HG03175 (cell line): ENCODE results near the gene PFDN6.
"Not testable (repeated sequence)": the region's sequence is repeated elsewhere in the genome, so short reads cannot be mapped to it uniquely, and the experiment has no call there.

ENCODE experiments used
- ATAC-seq: cut with Tn5 transposase; IDR thresholded peaks from one replicate; pipeline ENCODE4 v1.9.1; 2021; ENCODE audit warnings: mild to moderate bottlenecking, moderate library complexity; ENCODE audit not compliant: unreplicated experiment

Gene PFDN6

DNA sequence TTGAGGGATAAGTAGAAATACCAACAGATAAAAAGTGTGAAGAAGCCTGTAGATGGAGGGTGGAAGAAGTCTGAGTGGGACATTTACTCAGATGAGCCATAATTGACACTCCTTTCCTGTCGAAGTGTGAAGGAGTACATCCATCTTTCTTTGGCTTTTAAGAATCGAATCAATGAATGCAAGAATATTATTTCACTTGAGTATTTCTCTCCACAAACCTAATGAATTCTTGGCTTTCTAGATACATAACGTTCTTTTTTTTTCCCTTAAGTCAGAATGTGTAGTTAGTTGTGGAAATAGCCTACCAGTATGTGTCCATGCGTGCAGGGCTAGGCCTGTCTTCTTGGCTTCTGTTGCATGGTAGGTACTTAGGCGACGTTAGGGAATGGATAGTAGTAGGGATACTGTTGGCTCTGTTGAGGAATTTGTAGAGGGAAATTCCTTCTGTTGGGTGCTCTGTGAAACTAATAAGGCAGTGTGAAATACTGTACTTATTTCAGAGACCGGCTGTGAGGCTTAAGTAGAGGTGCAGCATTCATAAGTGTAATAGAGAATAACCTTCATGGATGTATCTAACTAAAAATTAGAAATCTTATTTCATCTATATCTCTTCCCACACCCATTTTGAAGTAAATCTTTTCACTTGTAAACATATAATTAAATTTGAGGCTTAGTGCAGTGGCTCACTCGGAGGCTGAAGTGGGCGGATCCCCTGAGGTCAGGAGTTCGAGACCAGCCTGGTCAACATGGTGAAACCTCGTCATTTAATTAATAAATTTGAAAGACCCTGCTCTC, 16.1 kb upstream of the PFDN6 start:
- no peak for ATAC-seq

DNA sequence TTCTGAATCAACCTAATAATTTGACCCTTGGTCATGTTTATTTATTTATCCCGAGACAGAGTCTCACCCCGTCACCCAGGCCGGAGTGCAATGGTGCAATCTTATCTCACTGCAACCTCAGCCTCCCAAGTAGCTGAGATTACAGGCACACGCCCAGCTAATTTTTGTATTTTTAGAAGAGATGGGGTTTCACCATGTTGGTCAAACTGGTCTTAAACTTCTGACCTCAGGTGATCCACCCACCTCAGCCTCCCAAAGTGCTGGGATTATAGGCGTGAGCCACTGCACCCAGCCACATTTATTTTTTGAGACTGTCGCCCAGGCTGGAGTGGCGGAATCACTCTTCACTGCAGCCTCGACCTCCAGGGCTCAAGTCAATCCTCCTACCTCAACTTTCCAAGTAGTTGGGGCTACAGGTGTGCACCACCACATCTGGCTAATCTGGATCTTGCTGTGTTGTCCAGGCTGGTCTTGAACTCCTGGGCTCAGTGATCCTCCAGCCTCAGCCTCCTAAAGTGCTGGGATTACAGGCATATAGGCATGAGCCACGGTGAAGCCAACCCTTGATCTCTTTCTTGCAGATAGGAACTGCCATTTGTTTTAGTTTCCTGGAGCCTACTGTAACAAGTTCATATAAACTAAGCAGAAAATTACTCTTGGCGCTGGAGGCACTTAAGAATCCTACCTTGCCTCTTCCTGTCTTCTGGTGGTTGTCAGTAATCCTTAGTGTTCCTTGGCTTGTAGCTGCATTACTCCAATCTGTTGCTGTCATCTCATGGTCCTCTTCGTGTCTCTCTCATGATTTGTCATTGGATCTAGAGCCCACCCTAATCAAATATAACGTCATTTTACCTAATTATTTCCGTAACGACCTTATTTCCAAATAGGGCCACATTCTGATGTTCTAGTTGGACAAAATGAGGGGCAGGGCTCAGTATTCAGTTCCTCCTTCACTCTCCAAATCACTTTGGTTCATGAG, 15.2 kb upstream of the PFDN6 start:
- no peak for ATAC-seq

DNA sequence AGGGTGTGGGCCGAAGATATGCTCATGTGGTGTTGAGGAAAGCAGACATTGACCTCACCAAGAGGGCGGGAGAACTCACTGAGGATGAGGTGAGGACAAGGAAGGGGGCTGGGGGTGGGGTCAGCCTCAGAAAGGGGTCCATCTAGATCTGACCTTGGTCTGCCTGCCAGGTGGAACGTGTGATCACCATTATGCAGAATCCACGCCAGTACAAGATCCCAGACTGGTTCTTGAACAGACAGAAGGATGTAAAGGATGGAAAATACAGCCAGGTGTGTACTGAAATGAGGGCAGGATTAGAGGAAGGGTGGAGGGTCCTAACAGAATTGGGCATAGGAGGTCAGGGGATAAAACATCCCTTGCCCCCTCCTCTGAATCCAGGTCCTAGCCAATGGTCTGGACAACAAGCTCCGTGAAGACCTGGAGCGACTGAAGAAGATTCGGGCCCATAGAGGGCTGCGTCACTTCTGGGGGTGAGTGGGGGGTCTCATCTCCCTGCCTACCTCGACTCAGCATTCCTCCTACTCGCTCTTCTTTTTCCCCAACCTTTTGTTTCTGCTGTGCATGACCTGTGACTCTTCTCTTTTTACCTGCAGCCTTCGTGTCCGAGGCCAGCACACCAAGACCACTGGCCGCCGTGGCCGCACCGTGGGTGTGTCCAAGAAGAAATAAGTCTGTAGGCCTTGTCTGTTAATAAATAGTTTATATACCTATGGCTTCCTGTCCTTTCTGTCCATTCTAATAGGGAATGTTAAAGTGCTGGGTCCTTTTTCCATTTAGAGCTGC, 13.4 kb upstream of the PFDN6 start:
- ATAC-seq: not testable (repeated sequence)

DNA sequence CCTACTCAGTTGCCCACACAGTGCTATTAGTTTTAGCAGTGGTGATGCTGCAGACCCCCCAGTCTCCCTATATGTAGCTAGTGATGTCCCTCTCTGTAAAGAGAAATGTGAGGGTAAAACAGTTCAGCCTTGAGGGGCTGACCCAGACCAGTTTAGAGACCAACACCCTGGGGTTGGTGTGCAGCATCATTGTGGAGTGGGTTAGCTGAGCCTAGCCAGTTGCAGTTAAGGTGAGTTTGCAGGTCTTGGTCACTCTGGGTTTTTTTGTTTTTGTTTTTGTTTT, 12.9 kb upstream of the PFDN6 start:
- no peak for ATAC-seq

DNA sequence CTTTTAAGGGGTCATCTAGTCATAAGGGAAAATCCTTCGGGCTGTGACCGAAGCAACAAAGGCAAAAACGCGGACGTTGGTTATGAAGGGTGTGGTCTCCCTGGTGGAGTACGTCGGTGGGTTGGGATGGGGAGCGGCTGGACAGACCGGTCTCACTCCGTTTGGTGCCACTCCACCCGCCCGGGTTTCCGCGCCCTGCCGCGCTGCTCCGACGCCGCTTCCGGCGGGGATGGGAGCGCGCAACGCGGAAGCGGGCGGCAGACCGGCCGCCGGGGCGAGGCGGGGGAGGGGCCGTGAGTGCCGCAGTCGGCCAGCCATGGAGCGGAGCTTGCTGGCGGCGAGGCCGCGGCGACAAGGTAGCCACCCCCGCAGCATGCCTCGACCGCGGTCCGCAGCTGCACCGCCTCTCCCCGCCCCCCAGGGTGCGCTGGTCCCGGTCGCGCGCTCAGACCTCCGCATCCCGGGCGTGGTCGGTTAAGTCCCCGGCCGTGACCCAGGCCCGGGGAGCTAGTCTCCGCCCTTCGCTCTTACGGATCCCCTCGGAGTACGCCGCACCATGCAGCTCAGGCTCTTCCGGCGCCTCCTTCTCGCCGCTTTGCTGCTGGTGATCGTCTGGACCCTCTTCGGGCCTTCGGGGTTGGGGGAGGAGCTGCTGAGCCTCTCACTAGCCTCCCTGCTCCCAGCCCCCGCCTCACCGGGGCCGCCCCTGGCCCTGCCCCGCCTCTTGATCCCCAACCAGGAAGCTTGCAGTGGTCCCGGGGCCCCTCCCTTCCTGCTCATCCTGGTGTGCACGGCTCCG, 12.3 kb upstream of the PFDN6 start, which contains the start of gene B3GALT4:
B3GALT4 (plus strand) TSS at position 260 of the 799 bp plus-strand sequence; CDS start at position 557, 297 bp downstream.
- peak; percentile 52 for ATAC-seq

DNA sequence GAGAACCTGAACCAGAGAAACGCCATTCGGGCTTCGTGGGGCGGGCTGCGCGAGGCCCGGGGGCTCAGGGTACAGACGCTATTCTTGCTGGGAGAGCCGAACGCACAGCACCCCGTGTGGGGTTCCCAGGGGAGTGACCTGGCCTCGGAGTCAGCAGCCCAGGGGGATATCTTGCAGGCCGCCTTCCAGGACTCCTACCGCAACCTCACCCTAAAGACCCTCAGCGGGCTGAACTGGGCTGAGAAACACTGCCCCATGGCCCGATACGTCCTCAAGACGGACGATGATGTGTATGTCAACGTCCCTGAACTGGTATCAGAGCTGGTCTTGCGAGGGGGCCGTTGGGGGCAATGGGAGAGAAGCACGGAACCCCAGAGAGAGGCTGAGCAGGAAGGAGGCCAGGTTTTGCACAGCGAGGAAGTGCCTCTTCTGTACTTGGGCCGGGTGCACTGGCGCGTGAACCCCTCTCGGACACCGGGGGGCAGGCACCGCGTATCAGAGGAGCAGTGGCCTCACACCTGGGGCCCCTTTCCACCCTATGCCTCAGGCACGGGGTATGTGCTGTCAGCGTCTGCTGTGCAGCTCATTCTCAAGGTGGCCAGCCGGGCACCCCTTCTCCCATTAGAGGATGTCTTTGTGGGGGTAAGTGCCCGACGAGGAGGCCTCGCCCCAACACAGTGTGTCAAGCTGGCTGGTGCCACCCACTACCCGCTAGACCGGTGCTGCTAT, 11.6 kb upstream of the PFDN6 start:
- peak; percentile 27 for ATAC-seq

DNA sequence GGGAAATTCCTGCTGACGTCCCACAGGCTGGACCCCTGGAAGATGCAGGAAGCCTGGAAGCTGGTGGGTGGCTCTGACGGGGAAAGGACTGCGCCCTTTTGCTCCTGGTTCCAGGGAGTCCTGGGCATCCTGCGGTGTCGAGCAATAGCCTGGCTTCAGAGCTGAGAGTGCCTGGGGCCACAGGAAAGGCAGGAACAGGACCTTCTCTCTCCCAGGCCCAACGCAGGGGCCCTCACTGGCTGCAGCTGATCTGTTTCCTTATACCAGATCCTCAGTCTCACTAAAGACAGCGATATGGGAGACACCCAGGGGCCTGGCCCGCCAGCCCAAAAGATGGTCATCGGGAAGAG, 11.0 kb upstream of the PFDN6 start:
- no peak for ATAC-seq

DNA sequence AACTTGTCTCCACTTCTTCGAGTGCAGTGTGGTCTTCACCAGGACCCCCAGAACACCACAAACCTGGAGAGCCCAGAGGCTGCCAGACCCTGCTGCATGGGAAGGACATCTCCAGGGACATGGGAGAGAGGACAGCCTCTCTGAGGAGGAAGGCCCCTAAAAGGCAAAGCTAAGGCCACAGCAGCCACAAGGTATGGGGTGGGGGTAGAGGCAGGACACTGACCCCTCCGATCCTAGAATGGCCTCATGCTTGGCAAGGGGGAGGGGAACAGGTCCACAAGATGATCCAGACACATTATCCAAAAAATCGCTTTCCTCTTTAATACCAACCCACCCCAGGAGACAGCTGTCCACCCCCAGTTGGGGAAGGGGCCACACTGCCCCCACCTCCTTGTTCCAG, 10.6 kb upstream of the PFDN6 start:
- no peak for ATAC-seq

DNA sequence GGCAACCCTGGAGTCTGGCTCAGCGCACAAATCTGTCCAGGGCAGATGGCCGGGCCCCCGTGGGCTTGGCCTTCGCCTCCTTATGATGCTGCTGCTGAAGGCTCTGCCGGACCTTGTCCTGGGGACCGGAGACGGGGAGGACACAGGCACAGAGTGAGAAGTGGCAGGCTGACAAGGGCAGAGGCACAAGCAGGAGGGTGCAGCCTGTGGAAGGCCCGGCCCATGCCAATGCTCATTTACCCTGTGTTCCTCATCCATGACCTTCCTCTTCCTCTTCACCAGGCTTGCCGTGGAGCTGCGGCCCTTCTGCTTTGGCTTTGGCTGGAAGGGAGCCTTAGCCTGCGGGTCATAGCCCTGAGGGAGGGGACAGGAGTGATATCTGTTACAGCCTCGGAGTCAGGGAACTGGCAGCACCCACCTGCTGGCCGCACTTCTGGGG, 10.1 kb upstream of the PFDN6 start:
- ATAC-seq: no peak

DNA sequence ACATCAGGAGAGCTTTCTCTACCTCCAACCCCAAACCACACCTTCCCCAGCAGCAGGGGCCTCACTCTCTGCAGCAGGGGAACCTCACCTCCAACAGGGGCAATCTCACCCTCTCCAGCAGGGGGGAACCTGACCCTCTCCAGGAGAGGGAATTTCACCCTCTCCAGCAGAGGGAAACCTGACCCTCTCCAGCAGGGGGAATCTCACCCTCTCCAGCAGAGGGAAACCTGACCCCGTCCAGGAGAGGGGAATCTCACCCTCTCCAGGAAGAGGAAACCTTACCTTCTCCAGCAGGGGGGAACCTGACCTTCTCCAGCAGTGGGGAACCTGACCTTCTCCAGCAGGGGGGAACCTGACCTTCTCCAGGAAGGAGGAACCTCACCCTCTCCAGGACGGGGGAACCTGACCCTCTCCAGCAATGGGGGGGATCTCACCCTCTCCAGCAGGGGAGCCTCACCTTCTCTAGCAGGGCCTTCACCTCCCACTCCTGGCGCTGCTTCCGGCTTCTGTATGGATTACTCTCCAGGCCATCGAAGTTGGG, 9.4 kb upstream of the PFDN6 start:
- no peak for ATAC-seq

DNA sequence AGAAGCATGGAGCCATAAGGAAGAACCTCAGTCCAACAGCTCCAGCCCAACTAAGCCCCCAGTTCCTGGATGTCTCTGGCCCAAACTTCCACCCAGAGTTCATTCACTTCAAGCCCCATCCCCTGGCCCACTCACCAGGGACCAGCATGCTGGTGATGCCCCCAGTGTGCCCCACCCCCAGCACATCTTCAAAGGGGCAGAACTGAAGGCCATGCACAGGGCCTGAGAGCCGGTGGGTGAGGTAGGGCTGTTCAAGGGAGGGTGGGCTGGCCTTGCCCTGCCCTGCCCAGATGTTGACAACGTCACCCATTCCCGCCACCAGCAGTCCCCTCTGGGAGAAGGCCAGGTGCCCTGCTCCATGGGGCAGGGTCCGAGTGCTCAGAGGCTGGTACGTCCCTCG, 8.9 kb upstream of the PFDN6 start:
- ATAC-seq: no peak

DNA sequence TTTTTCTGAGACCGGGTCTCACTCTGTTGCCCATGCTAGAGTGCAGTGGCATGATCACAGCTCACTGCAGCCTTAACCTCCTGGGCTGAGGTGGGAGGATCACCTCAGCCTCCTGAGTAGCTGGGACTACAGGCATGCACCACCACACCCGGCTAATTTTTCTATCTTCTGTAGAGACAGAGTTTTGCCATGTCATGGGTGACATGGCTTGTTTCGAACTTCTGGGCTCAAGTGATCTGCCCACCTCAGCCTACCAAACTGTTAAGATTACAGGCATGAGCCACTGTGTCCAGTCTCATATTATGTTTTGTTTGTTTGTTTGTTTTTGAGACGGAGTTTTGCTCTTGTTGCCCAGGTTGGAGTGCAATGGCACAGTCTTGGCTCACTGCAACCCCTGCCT, 4.2 kb upstream of the PFDN6 start:
- ATAC-seq: not testable (repeated sequence)

DNA sequence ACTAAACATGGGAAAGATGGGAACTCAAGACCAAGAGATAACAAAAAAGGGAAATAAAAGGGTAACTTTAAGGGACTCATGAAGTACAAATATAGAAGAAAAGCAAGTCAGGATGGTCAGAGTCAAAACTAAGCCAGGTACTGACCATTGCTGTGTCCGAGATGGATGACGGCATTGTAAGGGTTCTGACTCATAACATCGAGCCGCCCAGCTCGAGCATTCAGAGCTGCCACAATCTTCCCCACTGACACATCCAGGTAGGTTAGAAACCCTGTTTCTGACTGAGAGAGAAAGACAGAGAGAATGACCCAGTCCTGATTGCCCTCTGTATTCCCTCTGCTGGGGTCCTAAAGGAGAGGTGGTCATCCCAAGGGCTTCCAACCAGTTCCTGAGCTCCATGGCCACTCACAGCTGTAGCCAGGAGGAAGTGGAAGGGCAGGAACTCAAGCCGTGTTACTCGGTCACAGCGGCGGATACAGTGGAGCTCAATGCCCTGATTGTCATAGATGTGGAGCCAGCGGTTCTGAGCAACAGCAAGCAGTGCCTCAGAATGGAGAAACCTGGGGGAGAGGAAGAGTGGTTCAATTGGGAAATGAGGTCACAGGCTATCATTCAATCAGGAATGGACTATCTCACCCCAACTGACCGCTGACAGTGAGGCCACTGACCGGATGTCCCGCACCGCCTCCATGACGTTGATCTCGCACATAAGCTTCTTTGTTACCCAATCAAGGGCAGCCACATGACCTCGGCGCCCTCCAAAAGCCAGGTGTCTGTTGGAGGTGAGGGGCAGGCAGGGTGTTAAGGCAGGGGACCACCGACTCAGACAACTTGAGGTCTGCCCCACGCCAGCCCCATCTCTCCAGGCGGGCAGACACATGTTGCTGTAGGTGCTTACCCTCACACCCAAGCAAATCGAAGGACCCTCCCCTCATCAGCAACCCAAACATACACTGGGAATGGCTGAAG, 2.2 kb upstream of the PFDN6 start:
- no peak for ATAC-seq

DNA sequence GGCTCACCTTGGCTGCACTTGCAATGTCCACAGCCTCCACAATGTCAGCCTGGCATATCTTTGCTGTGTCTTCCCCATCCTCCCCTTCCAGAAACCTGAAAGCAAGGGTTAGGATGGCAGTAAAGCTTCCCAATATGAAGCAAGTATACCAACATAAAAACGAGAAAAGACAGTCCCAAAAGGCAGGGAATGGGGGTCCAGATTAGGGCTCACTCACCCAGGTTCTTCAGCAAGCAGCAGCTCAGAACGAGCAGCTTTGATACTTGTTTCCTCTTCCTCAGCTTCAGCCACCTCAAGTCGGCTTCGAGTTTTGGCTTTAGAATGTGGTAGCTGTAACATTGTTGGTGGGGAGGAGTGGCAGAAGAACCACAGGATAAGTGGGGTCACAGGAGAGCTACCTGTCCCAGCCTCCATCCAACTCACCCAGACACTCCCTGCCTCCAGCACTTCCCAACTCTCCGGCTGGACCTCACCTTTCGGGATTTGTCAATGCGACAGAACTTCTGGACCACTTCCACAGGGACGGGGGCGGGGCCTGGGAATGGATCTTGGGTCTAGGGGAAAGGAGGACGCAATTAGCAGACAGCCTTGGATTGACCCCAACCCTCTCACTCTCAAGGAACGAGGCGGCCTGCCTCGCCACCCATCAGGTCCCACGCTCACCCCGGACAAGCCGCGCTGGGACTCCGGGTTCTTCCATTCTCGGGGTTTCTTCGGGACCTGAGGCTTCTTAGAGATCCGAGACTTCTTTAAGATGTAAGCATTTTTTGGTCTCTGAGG, 1.1 kb upstream of the PFDN6 start:
- no peak for ATAC-seq

DNA sequence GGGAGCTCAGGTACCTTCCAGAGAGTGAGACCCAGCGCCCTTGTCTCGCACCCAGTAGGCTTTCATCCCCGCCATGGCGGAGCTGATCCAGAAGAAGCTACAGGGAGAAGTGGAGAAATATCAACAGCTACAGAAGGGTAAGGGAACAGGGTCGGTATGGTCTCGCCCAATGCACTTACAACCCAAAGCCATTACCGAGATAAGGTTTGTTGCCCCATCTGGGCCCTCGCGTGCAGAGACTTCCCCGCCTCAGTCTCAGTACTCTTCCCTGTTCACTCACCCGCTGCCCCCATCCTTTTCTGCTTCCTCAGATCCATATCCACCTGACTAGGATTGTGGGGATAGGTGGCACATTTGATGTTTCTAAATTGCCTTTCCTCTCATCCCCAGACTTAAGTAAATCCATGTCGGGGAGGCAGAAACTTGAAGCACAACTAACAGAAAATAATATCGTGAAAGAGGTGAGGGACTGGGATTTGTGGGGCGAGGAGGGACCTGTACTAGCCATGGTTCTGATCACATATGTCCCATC, 449 bp downstream of the PFDN6 start:
- peak; percentile 8 for ATAC-seq

DNA sequence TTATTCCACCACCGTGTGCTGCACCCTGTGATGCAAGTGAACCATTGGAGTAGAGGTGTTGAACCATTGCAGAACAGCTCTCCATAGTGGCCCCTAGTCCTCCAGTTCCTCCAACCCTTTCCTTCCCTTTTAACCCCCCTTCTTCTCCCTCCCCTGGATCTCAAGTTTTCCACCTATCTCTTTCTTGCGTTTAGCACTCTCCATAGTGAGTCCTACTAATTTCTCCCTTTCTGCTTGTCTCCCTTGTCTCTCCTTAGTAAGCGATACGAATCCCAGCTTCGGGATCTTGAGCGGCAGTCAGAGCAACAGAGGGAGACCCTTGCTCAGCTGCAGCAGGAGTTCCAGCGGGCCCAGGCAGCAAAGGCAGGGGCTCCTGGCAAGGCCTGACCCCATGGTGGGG, 1.1 kb downstream of the PFDN6 start:
- ATAC-seq: no peak

DNA sequence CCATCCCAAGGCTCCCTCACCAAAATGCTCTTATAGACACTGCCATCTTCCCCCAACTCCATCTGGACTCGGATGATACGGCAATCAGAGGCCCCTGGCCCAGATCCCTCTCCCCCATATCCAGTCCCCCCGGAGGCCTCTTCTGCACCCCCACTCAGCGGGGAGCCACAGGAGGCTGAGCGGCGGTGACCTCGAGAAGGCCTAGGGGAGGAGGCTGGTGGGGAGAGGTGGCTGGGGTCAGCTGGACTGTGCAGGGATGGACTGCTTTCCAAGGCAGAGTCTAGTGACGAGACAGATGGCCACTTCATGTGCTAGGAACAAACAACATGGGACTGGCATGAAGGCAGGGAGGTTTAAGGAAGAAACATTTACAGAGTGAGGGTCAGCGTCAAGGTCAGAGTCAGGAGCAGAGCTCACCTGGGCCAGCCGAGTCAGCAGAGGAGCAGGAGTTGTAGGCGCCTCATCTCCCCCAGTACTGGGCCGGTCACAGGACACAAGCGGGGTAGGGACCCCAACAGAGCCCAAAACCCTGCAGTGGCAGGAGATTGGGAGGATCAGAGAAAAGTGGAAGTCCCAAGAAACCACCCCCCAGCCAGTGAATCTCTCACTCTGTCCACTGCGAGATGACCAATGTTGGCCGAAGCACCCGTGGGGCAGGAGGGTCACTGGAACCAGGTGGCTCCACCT, 3.7 kb downstream of the PFDN6 start:
- no peak for ATAC-seq
